ENCODE measurements around the gene GJA9.
A peak's percentile ranks its signal among the peaks of the same experiment; 100 is the strongest.
"Not testable (repeated sequence)": the region's sequence is repeated elsewhere in the genome, so short reads cannot be mapped to it uniquely, and the experiment has no call there.

GJA9 gene

GRCh38 chr1:38873027-38873969 is 8.1 kb downstream of the GJA9 start, which contains the start of gene MYCBP:
Gene MYCBP (minus strand): TSS chr1:38873348. CDS start chr1:38873305, 43 bp downstream.
- DNase-seq, result peak; percentile 98

GRCh38 chr1:38872401-38873026 is 8.9 kb downstream of the GJA9 start:
- no peak for DNase-seq

- no peak for DNase-seq
These were observed 10.4 kb downstream of the GJA9 start for GRCh38 chr1:38870996-38871395.

- no peak for DNase-seq
These were observed 14.2 kb downstream of the GJA9 start for GRCh38 chr1:38867208-38867607.

GRCh38 chr1:38865112-38865715 is 16.2 kb downstream of the GJA9 start:
- no peak for DNase-seq

- no peak for DNase-seq
These were observed 21.0 kb downstream of the GJA9 start for GRCh38 chr1:38860454-38860795.

- peak; percentile 96 for DNase-seq
These were observed 21.6 kb downstream of the GJA9 start, which contains the start of gene RRAGC for GRCh38 chr1:38859561-38860453. Gene RRAGC (minus strand): TSS chr1:38859772. CDS start chr1:38859646, 126 bp downstream.

- no peak for DNase-seq
These were observed 22.4 kb downstream of the GJA9 start for GRCh38 chr1:38858833-38859560.

GRCh38 chr1:38852780-38853179 is 28.6 kb downstream of the GJA9 start:
- DNase-seq, result no peak

GRCh38 chr1:38848071-38848470 is 33.3 kb downstream of the GJA9 start:
- no peak for DNase-seq

- DNase-seq, result no peak
These were observed 35.2 kb downstream of the GJA9 start for GRCh38 chr1:38846210-38846609.

GRCh38 chr1:38845088-38845487 is 36.3 kb downstream of the GJA9 start:
- not testable (repeated sequence) for DNase-seq

GRCh38 chr1:38840281-38840680 is 41.1 kb downstream of the GJA9 start:
- no peak for DNase-seq

- no peak for DNase-seq
These were observed 42.0 kb downstream of the GJA9 start for GRCh38 chr1:38839363-38839762.

GRCh38 chr1:38836316-38836715 is 45.1 kb downstream of the GJA9 start:
- DNase-seq, result not testable (repeated sequence)

- DNase-seq, result peak; percentile 90
These were observed 46.2 kb downstream of the GJA9 start for GRCh38 chr1:38834937-38835827.

- no peak for DNase-seq
These were observed 47.1 kb downstream of the GJA9 start for GRCh38 chr1:38834221-38834782.

- DNase-seq, result no peak
These were observed 48.2 kb downstream of the GJA9 start for GRCh38 chr1:38833146-38833545.

GRCh38 chr1:38832370-38832734 is 49.0 kb downstream of the GJA9 start:
- DNase-seq, result no peak

- DNase-seq, result no peak
These were observed 49.5 kb downstream of the GJA9 start for GRCh38 chr1:38831731-38832369.

Measured in NCI-H2227 treated with DMSO at 0.1 percent for 48 hours (cell line).